Cardiac muscle cell (in vitro differentiated cells and primary cell): ENCODE measurements around the gene KCNA3. TPM values are rescaled to one million over a fixed set of nuclear protein-coding genes. Genes with fewer than 3 reads are reported as not detected.

Experiments used
- DNase-seq, 2 donors: peaks; one replicate each; pipeline versions ENCODE4 v3.0.0 to v3.0.0-alpha.2; 2010 to 2017; ENCODE audit warnings: low read depth in 1 of 2, low spot score in 1 of 2
- H3K27ac ChIP-seq: fragments of 200-600 bp; sonication (generic); 2 replicates; pipeline ENCODE4 v1.5.1; 2016
- H3K27me3 ChIP-seq: fragments of 200-600 bp; sonication (generic); 2 replicates; pipeline ENCODE4 v1.6.0; 2016; ENCODE audit warnings: control low read depth
- H3K36me3 ChIP-seq: fragments of 200-600 bp; sonication (generic); 2 replicates; pipeline ENCODE4 v1.5.1; 2016; ENCODE audit warnings: control low read depth
- H3K4me1 ChIP-seq: fragments of 200-600 bp; sonication (generic); 2 replicates; pipeline ENCODE4 v1.8.1; 2017; ENCODE audit warnings: low read depth, mild to moderate bottlenecking, mixed run types
- H3K4me3 ChIP-seq: fragments of 200-600 bp; sonication (generic); 2 replicates; pipeline ENCODE4 v1.5.1; 2016; ENCODE audit warnings: mild to moderate bottlenecking
- H3K9me3 ChIP-seq: fragments of 200-600 bp; sonication (generic); 2 replicates; pipeline ENCODE4 v1.5.1; 2017; ENCODE audit warnings: low read depth, mild to moderate bottlenecking, control low read depth
- CTCF ChIP-seq: IDR thresholded peaks from 2 replicates; pipeline ENCODE4 v1.5.1; 2012; ENCODE audit warnings: low read depth, mild to moderate bottlenecking, low read length
- polyA plus RNA-seq: library from polyadenylated mRNA; unstranded; fragments of >200 nt; fragmentation: Nextera tagmentation; extraction: Ambion mirVana; gene quantifications from 2 replicates; pipeline ENCODE4 v1.2.1, GENCODE V29; 2016
- total RNA-seq: library from RNA; depleted of rRNA; stranded (reverse); fragments of >200 nt; gene quantifications from 2 replicates; pipeline ENCODE4 v1.2.3, GENCODE V29; 2016

The KCNA3 gene
- total and polyA plus RNA-seq, 2 experiments from 2014 or later, result 0.09 TPM; not detected in 1

GRCh38 chr1:110639724-110640386, 34.9 kb downstream of the KCNA3 start:
- H3K4me3 ChIP-seq, result no peak overlapping the region
- H3K36me3 ChIP-seq, result no peaks in the 10 kb centered on the region
- no peak for TF ChIP-seq CTCF
- no peaks in the 10 kb centered on the region for H3K4me1 ChIP-seq
- no peaks in the 10 kb centered on the region for H3K9me3 ChIP-seq
- H3K27ac ChIP-seq, result no peak overlapping the region
- peak in 1 of 2 donors; percentile 46 for DNase-seq
- H3K27me3 ChIP-seq, result no peaks in the 10 kb centered on the region

- Histone ChIP-seq H3K9me3 (no peaks in the 10 kb centered on the region), H3K4me3 (no peak overlapping the region), H3K4me1 (no peaks in the 10 kb centered on the region), H3K36me3 (no peaks in the 10 kb centered on the region), H3K27me3 (no peaks in the 10 kb centered on the region), H3K27ac (no peak overlapping the region)
- no peak for DNase-seq
- no peak for TF ChIP-seq CTCF
Measured at GRCh38 chr1:110638556-110638955, 36.2 kb downstream of the KCNA3 start.

GRCh38 chr1:110638058-110638457, 36.7 kb downstream of the KCNA3 start:
- no peak for DNase-seq
- Histone ChIP-seq H3K4me3 (no peak overlapping the region), H3K36me3 (no peaks in the 10 kb centered on the region), H3K27me3 (no peaks in the 10 kb centered on the region), H3K9me3 (no peaks in the 10 kb centered on the region), H3K27ac (no peak overlapping the region), H3K4me1 (no peaks in the 10 kb centered on the region)
- TF ChIP-seq CTCF, result no peak

GRCh38 chr1:110637475-110637874, 37.3 kb downstream of the KCNA3 start:
- no peak for TF ChIP-seq CTCF
- Histone ChIP-seq H3K27me3 (no peaks in the 10 kb centered on the region), H3K36me3 (no peaks in the 10 kb centered on the region), H3K9me3 (no peaks in the 10 kb centered on the region), H3K4me3 (no peak overlapping the region), H3K27ac (no peak overlapping the region), H3K4me1 (no peaks in the 10 kb centered on the region)
- no peak for DNase-seq

- no peaks in the 10 kb centered on the region for H3K36me3 ChIP-seq
Measured at GRCh38 chr1:110636149-110636935, 38.4 kb downstream of the KCNA3 start.

More at GRCh38 chr1:110636149-110636935, 38.4 kb downstream of the KCNA3 start:
- Histone ChIP-seq H3K9me3 (no peaks in the 10 kb centered on the region), H3K4me1 (no peaks in the 10 kb centered on the region), H3K27ac (no peak overlapping the region), H3K4me3 (no peak overlapping the region), H3K27me3 (no peaks in the 10 kb centered on the region)
- DNase-seq, result no peak
- TF ChIP-seq CTCF, result no peak
